HCT116 (cell line): ENCODE data around the gene GUCY2D. TPM values are rescaled to one million over a fixed set of nuclear protein-coding genes. Genes with fewer than 3 reads are reported as not detected.

Source experiments
- ATAC-seq: fragments of 200-7000 bp; cut with Tn5 transposase; 2 replicates; pipeline ENCODE4 v1.9.1; 2020; ENCODE audit warnings: mild to moderate bottlenecking, moderate library complexity
- BruUV-seq: library from RNA; stranded (reverse); fragments of 400-500 nt; replicated peaks from 2 replicates; lab custom pipeline; 2021; lab: Mats Ljungman, UMichigan
- CTCF ChIA-PET: fragments of 300-600 bp; sonication (Branson Sonifier 250); formaldehyde crosslinking; loops from one replicate; lab custom pipeline; 2021; ENCODE audit warnings: antibody characterized with exemption; lab: Charles Lee
- POLR2A ChIA-PET: fragments of 300-600, 350-600 bp; sonication (Branson Sonifier 250); formaldehyde crosslinking; loops from one replicate; lab custom pipeline; 2021; ENCODE audit warnings: antibody characterized with exemption; lab: Charles Lee
- RAD21 ChIA-PET, 2 experiments: fragments of 300-600 bp; sonication (Branson Sonifier 250); formaldehyde crosslinking; loops; one replicate each; lab custom pipeline; 2023; ENCODE audit warnings: low total read pairs in 2 of 2; ENCODE audit not compliant: uncharacterized antibody in 2 of 2, unreplicated experiment in 2 of 2, low non-redundant PET in 1 of 2; lab: Charles Lee
- DNase-seq: peaks from one replicate; pipeline ENCODE4 v3.0.0-alpha.2; 2010; ENCODE audit warnings: low read depth, low spot score
- H2AFZ ChIP-seq: fragments of 200-600 bp; shearing (Covaris generic), sonication (generic); 2 replicates; pipeline ENCODE4 v1.6.1; 2017; ENCODE audit warnings: low read depth, mixed run types, mixed read lengths, antibody characterized with exemption, low read length; ENCODE audit not compliant: poor library complexity, severe bottlenecking
- H3K27ac ChIP-seq: 2 replicates; pipeline ENCODE4 v1.5.1; 2012; ENCODE audit warnings: low read depth, low read length
- H3K27me3 ChIP-seq: fragments of 200-600 bp; sonication (generic); 2 replicates; pipeline ENCODE4 v1.6.1; 2016; ENCODE audit warnings: mixed run types, low read length, mixed read lengths; ENCODE audit not compliant: insufficient read depth
- H3K36me3 ChIP-seq, 2 experiments: fragments of 200-500 bp in 1 of 2; fragments of 200-600 bp in 1 of 2; sonication (Bioruptor generic) in 1 of 2; sonication (generic) in 1 of 2; 2 replicates each; pipeline versions ENCODE4 v1.5.1 to v1.6.1; 2014 to 2016; ENCODE audit warnings: low read length in 2 of 2, inconsistent platforms in 1 of 2, mixed read lengths in 1 of 2, mixed run types in 1 of 2; ENCODE audit not compliant: insufficient read depth in 2 of 2, control insufficient read depth in 1 of 2
- H3K4me1 ChIP-seq, 2 experiments: fragments of 200-600 bp in 1 of 2; sonication (generic) in 1 of 2; 2 replicates each; pipeline versions ENCODE4 v1.5.1 to v1.6.1; 2012 to 2017; ENCODE audit warnings: low read length in 2 of 2, inconsistent platforms in 1 of 2, mild to moderate bottlenecking in 1 of 2, mixed read lengths in 1 of 2, mixed run types in 1 of 2, moderate library complexity in 1 of 2; ENCODE audit not compliant: insufficient read depth in 2 of 2, control insufficient read depth in 1 of 2
- H3K4me2 ChIP-seq: fragments of 200-600 bp; sonication (generic); 2 replicates; pipeline ENCODE4 v1.6.1; 2017; ENCODE audit warnings: mixed run types, low read length, mixed read lengths
- H3K4me3 ChIP-seq, 2 experiments: fragments of 200-600 bp in 1 of 2; sonication (generic) in 1 of 2; replicated peaks in 1 of 2; 2 replicates each; pipeline ENCODE4 v1.5.1; 2011 to 2016; ENCODE audit warnings: low read length in 2 of 2, control low read depth in 1 of 2, low read depth in 1 of 2, mild to moderate bottlenecking in 1 of 2, mixed read lengths in 1 of 2, mixed run types in 1 of 2
- H3K79me2 ChIP-seq: fragments of 200-600 bp; sonication (generic); 2 replicates; pipeline ENCODE4 v1.6.1; 2017; ENCODE audit warnings: mild to moderate bottlenecking, mixed run types, low read length, moderate library complexity, mixed read lengths; ENCODE audit not compliant: insufficient read depth
- H3K9ac ChIP-seq: fragments of 200-600 bp; sonication (generic); 2 replicates; pipeline ENCODE4 v1.6.1; 2016; ENCODE audit warnings: low read length, mixed read lengths
- H3K9me2 ChIP-seq: fragments of 200-600 bp; sonication (generic), shearing (Covaris generic); 2 replicates; pipeline ENCODE4 v1.6.1; 2017; ENCODE audit warnings: mixed run types, mild to moderate bottlenecking, moderate library complexity; ENCODE audit not compliant: insufficient read depth
- H3K9me3 ChIP-seq, 2 experiments: fragments of 200-500 bp in 1 of 2; fragments of 200-600 bp in 1 of 2; sonication (Bioruptor generic) in 1 of 2; sonication (generic) in 1 of 2; 2 replicates each; pipeline ENCODE4 v1.6.1; 2014 to 2017; ENCODE audit warnings: low read length in 2 of 2, mixed read lengths in 2 of 2, inconsistent platforms in 1 of 2, low read depth in 1 of 2, mild to moderate bottlenecking in 1 of 2, mixed run types in 1 of 2, moderate library complexity in 1 of 2; ENCODE audit not compliant: control insufficient read depth in 1 of 2, insufficient read depth in 1 of 2
- H4K20me1 ChIP-seq: fragments of 200-600 bp; sonication (generic), shearing (Covaris generic); 2 replicates; pipeline ENCODE4 v1.6.1; 2017; ENCODE audit warnings: mixed run types, mild to moderate bottlenecking, moderate library complexity; ENCODE audit not compliant: insufficient read depth
- EGR1 ChIP-seq: IDR thresholded peaks from 2 replicates; pipeline ENCODE4 v1.6.1; 2012; ENCODE audit warnings: low read depth
- ELF1 ChIP-seq: IDR thresholded peaks from 2 replicates; pipeline ENCODE4 v1.6.1; 2012; ENCODE audit warnings: low read depth, borderline replicate concordance
- POLR2A ChIP-seq: IDR thresholded peaks from 2 replicates; pipeline ENCODE4 v1.7.0; 2011; ENCODE audit warnings: borderline replicate concordance; ENCODE audit not compliant: insufficient read depth, insufficient read length; ENCODE audit errors: extremely low read depth
- POLR2AphosphoS5 ChIP-seq: IDR thresholded peaks from 2 replicates; pipeline ENCODE4 v1.6.1; 2011; ENCODE audit warnings: mild to moderate bottlenecking, low read depth, low read length, moderate library complexity
- REST ChIP-seq: IDR thresholded peaks from 2 replicates; pipeline ENCODE4 v1.6.1; 2012; ENCODE audit warnings: low read depth
- SIN3A ChIP-seq: IDR thresholded peaks from 2 replicates; pipeline ENCODE4 v1.6.1; 2012; ENCODE audit warnings: low read depth
- SRF ChIP-seq: IDR thresholded peaks from 2 replicates; pipeline ENCODE4 v1.6.1; 2012; ENCODE audit warnings: low read depth
- ZFX ChIP-seq: fragments of 450-650 bp; IDR thresholded peaks from 2 replicates; pipeline ENCODE4 v1.6.1; 2017
- ZNF274 ChIP-seq: fragments of 200-500 bp; sonication (Bioruptor generic); IDR thresholded peaks from 2 replicates; pipeline ENCODE4 v1.6.1; 2014; ENCODE audit warnings: mild to moderate bottlenecking, low read depth, low read length, inconsistent platforms
- intact Hi-C: fragments of 100-400 bp; cut with micrococcal nuclease; formaldehyde crosslinking; loops from 2 replicates; pipeline ENCODE4 v1.10.0; 2022
- total RNA-seq: library from RNA; stranded (reverse); gene quantifications from one replicate; pipeline ENCODE4 v1.2.1, GENCODE V29; 2021; ENCODE audit not compliant: unreplicated experiment

Gene GUCY2D
- total RNA-seq, 1 experiment from 2014 or later: 1.4 TPM

DNA sequence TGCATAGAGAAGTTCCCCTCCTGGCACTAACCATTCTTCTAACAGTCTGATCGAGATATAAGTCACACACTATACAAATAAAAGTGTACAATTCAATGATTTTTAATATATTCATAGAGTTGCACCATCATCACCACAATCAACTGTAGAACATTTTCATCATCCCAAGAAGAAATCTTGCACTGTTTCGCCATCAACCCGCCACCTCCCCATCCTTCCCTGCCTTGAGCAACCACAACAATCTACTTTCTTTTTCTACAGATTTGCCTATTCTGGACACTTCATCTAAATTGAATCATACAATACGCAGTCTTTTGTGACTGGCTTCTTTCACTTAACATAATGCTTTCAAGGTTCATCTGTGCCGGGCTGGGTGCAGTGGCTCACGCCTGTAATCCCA is 33.0 kb upstream of the GUCY2D start:
- ATAC-seq: no peak

More for the DNA sequence above, 33.0 kb upstream of the GUCY2D start:
- TF ChIP-seq EGR1 (no peak), REST (no peak), ZFX (no peak), ZNF274 (no peak), POLR2AphosphoS5 (no peak), POLR2A (no peak), SIN3A (no peak), ELF1 (no peak), SRF (no peak)
- BruUV-seq: no TSS peak
- Histone ChIP-seq H3K4me1 (no peaks in the 10 kb centered on the region), H3K9me3 (peaks cover under 1 to 3% of the 10 kb centered on the region in 2 experiments; a peak in 1 of 4 replicates), H3K27me3 (no peaks in the 10 kb centered on the region), H3K79me2 (no peaks in the 10 kb centered on the region), H3K4me3 (no peak overlapping the region), H2AFZ (no peak overlapping the region), H3K4me2 (no peak overlapping the region), H3K27ac (no peak overlapping the region), H3K9me2 (no peaks in the 10 kb centered on the region), H3K36me3 (no peaks in the 10 kb centered on the region), H3K9ac (no peak overlapping the region), H4K20me1 (no peaks in the 10 kb centered on the region)
- ChIA-PET CTCF (interaction anchor here (0.7 kb wide), 1 partner anchor 112 kb away, joined by 4 read pairs; no protein-coding TSS in a partner anchor), POLR2A (interaction anchor here (0.7 kb wide), 1 partner anchor 49 kb away, joined by 4 read pairs; no protein-coding TSS in a partner anchor), RAD21 (no interaction called here)
- no peak for DNase-seq
- intact Hi-C loops: no loop called here
